ENCODE results near the gene HS3ST3A1. TPM values are rescaled to one million over a fixed set of nuclear protein-coding genes. Genes with fewer than 3 reads are reported as not detected.

HS3ST3A1 gene
- total RNA-seq, 4 donors from 2014 or later = 0.47 to 5.9 (median 1.9) TPM; not detected in 1

DNA sequence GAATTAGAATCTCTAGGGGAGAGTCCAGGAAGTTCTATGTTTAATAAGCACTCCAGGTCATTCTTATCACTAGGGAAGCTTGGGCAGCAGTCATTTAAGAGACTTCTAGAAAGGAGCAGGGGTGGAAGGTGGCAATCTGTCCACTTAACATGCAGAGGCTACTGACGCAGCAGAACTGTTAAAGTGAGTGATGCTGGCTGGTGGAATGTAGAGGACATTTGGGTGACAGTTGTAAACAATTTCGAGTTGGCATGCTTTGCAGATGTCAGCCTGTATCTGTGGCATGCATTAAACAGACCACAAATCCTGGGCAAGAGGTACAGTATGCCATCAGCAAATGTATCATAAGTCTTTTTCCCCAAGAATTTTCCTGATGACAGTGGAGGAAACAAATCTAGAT is 40.5 kb upstream of the HS3ST3A1 start:
- no peak for DNase-seq (ENCODE audit: low spot score)
- TF ChIP-seq, protein P1, sequence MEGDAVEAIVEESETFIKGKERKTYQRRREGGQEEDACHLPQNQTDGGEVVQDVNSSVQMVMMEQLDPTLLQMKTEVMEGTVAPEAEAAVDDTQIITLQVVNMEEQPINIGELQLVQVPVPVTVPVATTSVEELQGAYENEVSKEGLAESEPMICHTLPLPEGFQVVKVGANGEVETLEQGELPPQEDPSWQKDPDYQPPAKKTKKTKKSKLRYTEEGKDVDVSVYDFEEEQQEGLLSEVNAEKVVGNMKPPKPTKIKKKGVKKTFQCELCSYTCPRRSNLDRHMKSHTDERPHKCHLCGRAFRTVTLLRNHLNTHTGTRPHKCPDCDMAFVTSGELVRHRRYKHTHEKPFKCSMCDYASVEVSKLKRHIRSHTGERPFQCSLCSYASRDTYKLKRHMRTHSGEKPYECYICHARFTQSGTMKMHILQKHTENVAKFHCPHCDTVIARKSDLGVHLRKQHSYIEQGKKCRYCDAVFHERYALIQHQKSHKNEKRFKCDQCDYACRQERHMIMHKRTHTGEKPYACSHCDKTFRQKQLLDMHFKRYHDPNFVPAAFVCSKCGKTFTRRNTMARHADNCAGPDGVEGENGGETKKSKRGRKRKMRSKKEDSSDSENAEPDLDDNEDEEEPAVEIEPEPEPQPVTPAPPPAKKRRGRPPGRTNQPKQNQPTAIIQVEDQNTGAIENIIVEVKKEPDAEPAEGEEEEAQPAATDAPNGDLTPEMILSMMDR (IDR thresholded peaks at IDR 0.05) = no peak
- ATAC-seq (ENCODE audit: low FRiP score) = no peak

DNA sequence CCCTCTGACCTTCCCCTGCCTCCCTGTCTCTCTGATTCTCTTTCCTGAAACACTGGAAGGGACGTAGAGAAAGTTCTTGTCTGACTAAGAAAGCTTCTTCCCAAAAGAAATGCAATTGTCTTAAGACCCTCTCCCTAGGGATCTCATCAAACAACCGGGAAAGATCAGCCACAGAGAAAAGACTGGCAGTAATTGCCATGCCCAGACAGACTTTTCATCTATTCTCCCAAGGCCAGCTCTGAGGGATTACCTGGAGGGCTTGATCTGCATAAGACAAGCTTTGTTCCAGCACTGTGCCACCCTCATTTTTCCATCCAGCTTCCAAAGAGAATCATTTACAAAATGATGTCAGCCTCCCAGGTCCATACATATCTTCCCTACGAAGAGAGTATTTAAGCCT is 38.8 kb upstream of the HS3ST3A1 start:
- ATAC-seq (ENCODE audit: low FRiP score) (no peak), DNase-seq (ENCODE audit: low spot score) (no peak)
- TF ChIP-seq, protein P1 (IDR thresholded peaks at IDR 0.05) = no peak

DNA sequence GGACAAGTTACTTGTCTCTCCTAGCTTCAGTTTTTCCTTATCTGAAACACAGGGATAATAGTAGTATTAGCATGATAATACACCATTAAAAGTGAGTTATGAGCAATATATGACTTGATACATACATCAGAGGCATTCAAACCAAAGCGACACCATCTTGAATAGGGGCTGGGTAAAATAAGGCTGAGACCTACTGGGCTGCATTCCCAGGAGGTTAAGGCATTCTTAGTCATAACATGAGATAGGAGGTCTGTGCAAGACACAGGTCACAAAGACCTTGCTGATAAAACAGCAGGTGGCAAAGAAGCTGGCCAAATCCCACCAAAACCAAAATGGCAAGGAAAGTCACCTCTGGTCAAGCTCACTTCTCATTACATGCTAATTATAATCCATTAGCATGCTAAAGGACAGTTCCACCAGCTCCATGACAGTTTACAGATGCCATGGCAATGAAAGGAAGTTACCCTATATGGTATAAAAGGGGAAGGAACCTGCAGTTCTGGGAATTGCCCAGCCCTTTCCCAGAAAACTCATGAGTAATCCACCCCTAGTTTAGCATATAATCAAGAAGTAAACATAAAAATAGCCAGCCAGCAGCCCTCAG is 37.2 kb upstream of the HS3ST3A1 start:
- TF ChIP-seq, protein P1 (IDR thresholded peaks at IDR 0.05) = no peak
- no peak for ATAC-seq (ENCODE audit: low FRiP score)
- no peak for DNase-seq (ENCODE audit: low spot score)

DNA sequence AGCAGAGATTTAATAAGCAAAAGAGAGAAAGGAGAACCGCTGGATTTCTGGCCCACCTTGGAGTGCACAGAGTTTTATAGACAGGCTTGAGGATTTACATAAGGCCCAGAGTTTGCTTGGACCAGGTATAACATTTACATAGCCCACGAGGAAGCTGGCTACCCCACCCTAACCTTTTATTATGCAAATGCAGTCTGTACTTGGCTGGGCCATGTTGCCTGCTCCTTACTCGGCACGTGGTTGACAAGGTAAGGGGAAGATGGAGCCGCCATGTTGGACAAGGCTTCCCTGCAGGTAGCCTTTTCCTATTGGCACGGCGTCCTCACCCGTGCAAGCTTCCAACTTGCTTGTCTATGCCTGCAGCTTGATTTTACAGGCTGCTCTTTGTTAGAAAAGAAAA is 35.2 kb upstream of the HS3ST3A1 start:
- TF ChIP-seq, protein P1 (IDR thresholded peaks at IDR 0.05) = no peak
- ATAC-seq (ENCODE audit: low FRiP score) (no peak), DNase-seq (ENCODE audit: low spot score) (no peak)

DNA sequence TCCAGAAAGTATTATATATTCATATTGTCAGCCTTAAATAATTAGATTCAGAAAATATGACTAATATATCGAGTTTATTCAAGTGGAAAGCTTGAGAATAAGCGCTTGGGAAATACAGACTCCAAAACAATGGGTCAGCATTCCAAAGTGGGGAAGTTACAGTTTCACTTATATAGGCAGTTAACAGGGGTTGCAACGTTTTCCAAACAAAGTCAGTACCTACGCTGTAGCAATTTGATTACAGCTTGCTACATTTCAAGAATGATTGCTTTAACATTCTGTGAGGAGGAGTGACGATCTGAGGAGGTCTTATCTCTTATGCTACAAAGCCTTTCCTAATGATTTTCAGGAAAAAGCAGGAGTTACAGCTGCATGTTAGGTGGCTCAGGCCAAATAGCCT is 34.2 kb upstream of the HS3ST3A1 start:
- DNase-seq (ENCODE audit: low spot score) = no peak
- TF ChIP-seq, protein P1 (IDR thresholded peaks at IDR 0.05) = no peak
- no peak for ATAC-seq (ENCODE audit: low FRiP score)

DNA sequence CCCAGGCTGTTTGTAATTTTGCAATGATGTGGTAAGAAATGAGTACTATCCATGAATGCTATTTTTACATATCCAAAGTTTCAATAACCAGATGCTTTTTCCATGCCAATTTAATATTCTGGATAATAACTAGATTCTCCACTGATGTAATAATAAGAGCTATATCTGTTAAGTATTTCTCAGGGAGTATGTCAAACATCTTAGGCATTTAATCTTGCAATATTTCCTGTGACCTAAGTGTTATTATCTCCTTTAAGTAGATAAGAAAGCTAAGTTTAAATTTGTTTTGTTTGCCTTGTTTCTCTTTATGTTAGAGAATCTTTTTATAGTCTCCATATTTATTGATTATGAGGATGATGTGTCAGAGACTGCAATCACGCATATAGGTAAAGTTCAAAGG is 32.3 kb upstream of the HS3ST3A1 start:
- TF ChIP-seq, protein P1 (IDR thresholded peaks at IDR 0.05) = no peak
- ATAC-seq (ENCODE audit: low FRiP score) (no peak), DNase-seq (ENCODE audit: low spot score) (no peak)

DNA sequence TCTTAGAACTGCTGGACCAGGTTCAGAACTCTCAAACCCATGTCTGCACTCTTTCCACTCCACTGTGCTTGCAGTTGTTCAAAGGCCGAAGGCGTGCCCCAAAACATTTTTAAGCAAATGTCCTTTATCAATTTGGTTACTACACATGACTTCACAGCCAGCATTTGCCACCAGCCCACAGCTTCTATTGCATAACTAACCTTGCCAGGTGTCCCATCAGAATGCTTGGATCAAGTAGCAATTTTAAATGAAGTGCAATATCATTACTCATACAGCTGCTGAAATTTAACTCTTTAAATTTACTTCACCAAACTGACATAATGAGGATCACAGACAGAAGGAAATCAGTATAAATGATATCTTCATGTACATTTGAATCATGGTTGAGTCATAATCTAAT is 29.8 kb upstream of the HS3ST3A1 start:
- TF ChIP-seq, protein P1 (IDR thresholded peaks at IDR 0.05) = no peak
- ATAC-seq (ENCODE audit: low FRiP score) = no peak

More for the DNA sequence above, 29.8 kb upstream of the HS3ST3A1 start:
- no peak for DNase-seq (ENCODE audit: low spot score)

Data from omental fat pad (tissue), 4 donors.